K562 (cell line): Measurements from ENCODE around the gene EGFR. TPM values are rescaled to one million over a fixed set of nuclear protein-coding genes. Genes with fewer than 3 reads are reported as not detected.

Experiments used
- ATAC-seq: fragments of 200-7000 bp; cut with Tn5 transposase; 3 replicates; pipeline ENCODE4 v1.9.1; 2020; ENCODE audit warnings: moderate library complexity
- BruUV-seq: library from RNA; stranded (reverse); fragments of 400-500 nt; replicated peaks from 2 replicates; lab custom pipeline; 2021; lab: Mats Ljungman, UMichigan
- CTCF ChIA-PET: fragments of 300-600 bp; formaldehyde crosslinking; extraction: SDS; loops from one replicate; lab custom pipeline; 2021; ENCODE audit warnings: low intra/inter-chr PET ratio; lab: Yijun Ruan, JAX
- POLR2A ChIA-PET: fragments of 300-600, 350-650 bp; sonication (Branson Sonifier 250); formaldehyde crosslinking; extraction: SDS; loops from one replicate; lab custom pipeline; 2021; ENCODE audit warnings: antibody characterized with exemption, inconsistent platforms; lab: Yijun Ruan, JAX
- DNase-seq, 4 experiments: peaks; one replicate each; pipeline versions ENCODE4 v3.0.0 to v3.0.0-alpha.2; 2011 to 2018; ENCODE audit warnings: low spot score in 3 of 4, mixed read lengths in 3 of 4; ENCODE audit errors: extremely low read depth in 1 of 4
- FAIRE-seq: peaks from 2 replicates; lab custom pipeline; 2011; peaks lifted over from hg19 to GRCh38; lab: Jason Lieb, UNC
- H2AFZ ChIP-seq: 2 replicates; pipeline ENCODE4 v1.6.0; 2011; ENCODE audit warnings: low read depth, low read length, control low read depth, inconsistent platforms
- H3K27ac ChIP-seq: fragments of 200-600 bp; 3 replicates; pipeline ENCODE4 v1.8.0; 2011; ENCODE audit warnings: low read depth, mild to moderate bottlenecking, control low read depth, inconsistent platforms, low read length, moderate library complexity, mixed read lengths; ENCODE audit errors: extremely low read depth
- H3K27me3 ChIP-seq, 2 experiments: fragments of 300-600 bp in 1 of 2; 2 replicates in 1 of 2; 3 replicates in 1 of 2; pipeline versions ENCODE4 v1.6.0 to v1.8.0; 2011; ENCODE audit warnings: inconsistent platforms in 2 of 2, low read length in 2 of 2, mild to moderate bottlenecking in 1 of 2, mixed read lengths in 1 of 2, moderate library complexity in 1 of 2; ENCODE audit not compliant: control insufficient read depth in 2 of 2, insufficient read depth in 2 of 2
- H3K36me3 ChIP-seq: fragments of 300-600 bp; 3 replicates; pipeline ENCODE4 v1.8.0; 2011; ENCODE audit warnings: mild to moderate bottlenecking, low read length, inconsistent platforms; ENCODE audit not compliant: control insufficient read depth, insufficient read depth
- H3K4me1 ChIP-seq, 2 experiments: fragments of 200-600 bp in 1 of 2; replicated peaks in 1 of 2; 2 replicates in 1 of 2; 3 replicates in 1 of 2; pipeline versions ENCODE4 v1.5.1 to v1.8.0; 2011; ENCODE audit warnings: inconsistent platforms in 2 of 2, low read length in 2 of 2, mild to moderate bottlenecking in 1 of 2, mixed read lengths in 1 of 2, moderate library complexity in 1 of 2; ENCODE audit not compliant: control insufficient read depth in 2 of 2, insufficient read depth in 2 of 2
- H3K4me2 ChIP-seq: 2 replicates; pipeline ENCODE4 v1.6.1; 2011; ENCODE audit warnings: low read length, control low read depth, inconsistent platforms, mixed read lengths; ENCODE audit not compliant: insufficient read depth
- H3K4me3 ChIP-seq: fragments of 200-600 bp; sonication (generic), shearing (Covaris generic); 2 replicates; pipeline ENCODE4 v1.5.1; 2016; ENCODE audit warnings: control low read depth, inconsistent platforms
- H3K79me2 ChIP-seq: fragments of 200-600 bp; 3 replicates; pipeline ENCODE4 v1.8.0; 2011; ENCODE audit warnings: low read length, inconsistent platforms; ENCODE audit not compliant: control insufficient read depth, insufficient read depth
- H3K9ac ChIP-seq, 2 experiments: 2 replicates each; pipeline versions ENCODE4 v1.6.0 to v1.6.1; 2011; ENCODE audit warnings: low read depth in 2 of 2, low read length in 2 of 2, control low read depth in 1 of 2, inconsistent platforms in 1 of 2, mild to moderate bottlenecking in 1 of 2, mixed read lengths in 1 of 2; ENCODE audit not compliant: insufficient read depth in 1 of 2
- H3K9me1 ChIP-seq: one replicate; pipeline ENCODE4 v1.6.0; 2011; ENCODE audit warnings: inconsistent platforms, mild to moderate bottlenecking, low read length, moderate library complexity; ENCODE audit not compliant: control insufficient read depth, insufficient read depth
- H3K9me3 ChIP-seq: replicated peaks from 2 replicates; pipeline ENCODE4 v1.5.1; 2011; ENCODE audit warnings: low read depth, low read length, inconsistent platforms; ENCODE audit not compliant: control insufficient read depth, insufficient read depth
- H4K20me1 ChIP-seq: replicated peaks from 2 replicates; pipeline ENCODE4 v1.6.1; 2011; ENCODE audit warnings: low read length, inconsistent platforms, mixed read lengths; ENCODE audit not compliant: control insufficient read depth, insufficient read depth
- ARID4B ChIP-seq: sonication (generic); formaldehyde crosslinking; IDR thresholded peaks from 2 replicates; pipeline ENCODE4 v1.8.0; 2022; ENCODE audit warnings: mild to moderate bottlenecking, missing genetic modification reagents
- BCL6 ChIP-seq: fragments of 250-450 bp; sonication (Bioruptor Pico); IDR thresholded peaks from 2 replicates; pipeline ENCODE4 v1.4.0; 2020
- DIDO1 ChIP-seq: fragments of 450-650 bp; IDR thresholded peaks from 2 replicates; pipeline ENCODE4 v1.6.1; 2016; ENCODE audit warnings: low read depth, missing biosample characterization, missing genetic modification characterization
- DLX4 ChIP-seq: fragments of 250-450 bp; sonication (Bioruptor Pico); IDR thresholded peaks from 2 replicates; pipeline ENCODE4 v1.6.1; 2021; ENCODE audit warnings: mild to moderate bottlenecking
- FIP1L1 ChIP-seq: fragments of 200-400 bp; formaldehyde crosslinking; IDR thresholded peaks from 2 replicates; pipeline ENCODE4 v1.6.1; 2018; ENCODE audit warnings: mild to moderate bottlenecking, low read depth, low read length; ENCODE audit not compliant: poor library complexity, severe bottlenecking
- PREB ChIP-seq: sonication (generic); formaldehyde crosslinking; IDR thresholded peaks from 2 replicates; pipeline ENCODE4 v1.8.1; 2023; ENCODE audit warnings: mild to moderate bottlenecking, missing genetic modification reagents
- ZBTB12 ChIP-seq: fragments of 250-450 bp; sonication (Bioruptor Pico); IDR thresholded peaks from 2 replicates; pipeline ENCODE4 v1.4.0; 2020
- ZBTB26 ChIP-seq: fragments of 450-650 bp; formaldehyde crosslinking; IDR thresholded peaks from 2 replicates; pipeline ENCODE4 v1.4.0; 2022; ENCODE audit warnings: missing genetic modification characterization
- ZNF384 ChIP-seq: IDR thresholded peaks from 2 replicates; pipeline ENCODE4 v1.6.1; 2012; ENCODE audit warnings: low read depth, low read length, improper control_type of control experiment
- ZNF41 ChIP-seq: fragments of 250-450 bp; sonication (Bioruptor Pico); conservative IDR thresholded peaks from 2 replicates; pipeline ENCODE4 v1.4.0; 2020; ENCODE audit warnings: mild to moderate bottlenecking
- ZNF449 ChIP-seq: fragments of 250-450 bp; sonication (Bioruptor Pico); IDR thresholded peaks from 2 replicates; pipeline ENCODE4 v1.8.0; 2022; ENCODE audit warnings: moderate library complexity, mild to moderate bottlenecking, inconsistent platforms
- WGBS: fragments of 100-300 bp; shearing (Covaris generic); methylation state at CpG from one replicate; pipeline ENCODE4 v1.1.6; 2016; ENCODE audit warnings: low coverage, mixed read lengths; ENCODE audit not compliant: insufficient coverage; ENCODE audit errors: missing lambda C conversion rate; 5-methylcytosine and 5-hydroxymethylcytosine counted together
- in situ Hi-C: fragments of 300-500 bp; cut with MboI; formaldehyde crosslinking; loops from 4 replicates; pipeline ENCODE4 v1.15.0; 2018; ENCODE audit warnings: inconsistent platforms, mixed read lengths
- intact Hi-C: fragments of 100-400 bp; cut with micrococcal nuclease; formaldehyde crosslinking; loops from 2 replicates; pipeline ENCODE4 v1.14.2; 2022
- polyA plus RNA-seq, 8 experiments: library from polyadenylated mRNA; depleted of rRNA in 4 of 8; stranded (reverse) in 5 of 8; unstranded in 3 of 8; fragments of >200 nt; fragmentation: Nextera tagmentation in 2 of 8; fragmentation: Illumina TruSeq in 1 of 8; extraction: Ambion mirVana in 2 of 8; extraction: Trizol in 1 of 8; gene quantifications; 2 replicates each; pipeline versions ENCODE4 v1.2.1 to v1.2.3, GENCODE V29; 2011 to 2014; ENCODE audit warnings: inconsistent platforms in 1 of 8, missing spikeins in 1 of 8
- total RNA-seq, 7 experiments: library from RNA; depleted of rRNA in 6 of 7; stranded (reverse); fragments of >200 nt in 6 of 7; fragmentation: Illumina TruSeq in 2 of 7; extraction: Trizol in 2 of 7; gene quantifications; 2 replicates each; pipeline versions ENCODE4 v1.2.1 to v1.2.3, GENCODE V29; 2011 to 2021; ENCODE audit warnings: low replicate concordance in 1 of 7

The EGFR gene
- total and polyA plus RNA-seq, 9 of the 15 experiments (the other 6 are each of a cell fraction or from before 2014, with no cell fraction given) = 0.13 TPM; not detected in 8

- no peak for TF ChIP-seq PREB (CRISPR knock-in tag)
- no peak for TF ChIP-seq ZBTB12 (CRISPR knock-in tag)
Measured at GRCh38 chr7:55107946-55108345, 89.1 kb downstream of the EGFR start (continued).

- H3K4me3 ChIP-seq = no peak overlapping the region
- POLR2A ChIA-PET = no interaction called here
- ATAC-seq (no peak), DNase-seq (no peak), FAIRE-seq (no peak)
- in situ Hi-C loops = no loop called here
- CTCF ChIA-PET = no interaction called here
- H3K9me1 ChIP-seq = no peaks in the 10 kb centered on the region
- H3K4me2 ChIP-seq = no peak overlapping the region
- no peak overlapping the region for H2AFZ ChIP-seq
- H3K9me3 ChIP-seq = no peaks in the 10 kb centered on the region
- no peaks in the 10 kb centered on the region for H3K79me2 ChIP-seq
- no peak overlapping the region for H3K9ac ChIP-seq
- H3K36me3 ChIP-seq = no peaks in the 10 kb centered on the region
- no peak overlapping the region for H3K27ac ChIP-seq
- no peaks in the 10 kb centered on the region for H4K20me1 ChIP-seq
- intact Hi-C loops = no loop called here
- H3K4me1 ChIP-seq = no peaks in the 10 kb centered on the region
- peaks cover 0 to 17% of the 10 kb centered on the region in 2 experiments; a peak in 4 of 5 replicates for H3K27me3 ChIP-seq
- WGBS = 3% methylated on average over 5 of the region's 5 CpGs
- BruUV-seq = no TSS peak
- TF ChIP-seq ZNF449 (CRISPR knock-in tag) = no peak
- TF ChIP-seq FIP1L1 = no peak
- TF ChIP-seq ZNF41 (CRISPR knock-in tag) = no peak
- no peak for TF ChIP-seq ZNF384
- no peak for TF ChIP-seq DIDO1 (tag)
- TF ChIP-seq BCL6 (CRISPR knock-in tag) = no peak
- no peak for TF ChIP-seq ZBTB26
- no peak for TF ChIP-seq DLX4 (CRISPR knock-in tag)
- no peak for TF ChIP-seq ARID4B (CRISPR knock-in tag)
Measured at GRCh38 chr7:55108401-55108800, 89.6 kb downstream of the EGFR start.
